IMR-90 (cell line): ENCODE results near the gene EPN1.

Experiments
- BHLHE40 ChIP-seq: fragments of 150-350 bp; IDR thresholded peaks from 2 replicates; pipeline ENCODE4 v1.6.1; 2016; ENCODE audit warnings: mild to moderate bottlenecking, low read depth, low read length
- CEBPB ChIP-seq: IDR thresholded peaks from 2 replicates; pipeline ENCODE4 v1.6.1; 2012; ENCODE audit warnings: low read depth, low read length, improper control_type of control experiment
- CHD1 ChIP-seq: IDR thresholded peaks from 2 replicates; pipeline ENCODE4 v1.6.1; 2012; ENCODE audit warnings: low read depth, low read length, improper control_type of control experiment
- CTCF ChIP-seq: conservative IDR thresholded peaks from 2 replicates; pipeline ENCODE4 v1.5.1; 2012; ENCODE audit warnings: mild to moderate bottlenecking, low read depth, low read length, improper control_type of control experiment
- FOS ChIP-seq: fragments of 150-350 bp; IDR thresholded peaks from 2 replicates; pipeline ENCODE4 v1.6.1; 2016; ENCODE audit warnings: low read depth, low read length
- MAFK ChIP-seq: IDR thresholded peaks from 2 replicates; pipeline ENCODE4 v1.6.1; 2012; ENCODE audit warnings: low read depth, low read length, improper control_type of control experiment
- POLR2A ChIP-seq: IDR thresholded peaks from 2 replicates; pipeline ENCODE4 v1.6.1; 2012; ENCODE audit warnings: mild to moderate bottlenecking, low read depth, low read length
- RAD21 ChIP-seq: IDR thresholded peaks from 2 replicates; pipeline ENCODE4 v1.6.1; 2012; ENCODE audit warnings: low read length, improper control_type of control experiment
- SMC3 ChIP-seq: fragments of 150-350 bp; IDR thresholded peaks from 2 replicates; pipeline ENCODE4 v1.6.1; 2016; ENCODE audit warnings: low read depth, mild to moderate bottlenecking, antibody characterized with exemption, low read length, moderate library complexity
- USF2 ChIP-seq: fragments of 150-350 bp; IDR thresholded peaks from 2 replicates; pipeline ENCODE4 v1.6.1; 2017; ENCODE audit warnings: mild to moderate bottlenecking, antibody characterized with exemption, low read length, low read depth

GRCh38 chr19:55676383-55676782 lies 1.4 kb downstream of the EPN1 start:
- TF ChIP-seq CEBPB = no peak
- peak; percentile 19; the same call in 1 of the 2 replicates for TF ChIP-seq CTCF
- no peak for TF ChIP-seq SMC3
- TF ChIP-seq CHD1 = no peak
- TF ChIP-seq MAFK = no peak
- TF ChIP-seq POLR2A = no peak
- no peak for TF ChIP-seq USF2
- no peak for TF ChIP-seq RAD21
- no peak for TF ChIP-seq FOS
- TF ChIP-seq BHLHE40 = no peak
